ACHN (cell line): ENCODE results near the gene TMEM185B.
A peak's percentile ranks its signal among the peaks of the same experiment; 100 is the strongest.
"Not testable (repeated sequence)": the region's sequence is repeated elsewhere in the genome, so short reads cannot be mapped to it uniquely, and the experiment has no call there.

Experiments used
- DNase-seq: peaks from one replicate; pipeline ENCODE4 v3.0.0-alpha.2; 2015
- in situ Hi-C: cut with HindIII; loops from 2 replicates; pipeline ENCODE4 v1.10.0; 2017; ENCODE audit warnings: low sequenced_read_pairs, low pct_ligation_motif_present, low pct_unique_long_range_greater_than_20kb

The TMEM185B gene

DNA sequence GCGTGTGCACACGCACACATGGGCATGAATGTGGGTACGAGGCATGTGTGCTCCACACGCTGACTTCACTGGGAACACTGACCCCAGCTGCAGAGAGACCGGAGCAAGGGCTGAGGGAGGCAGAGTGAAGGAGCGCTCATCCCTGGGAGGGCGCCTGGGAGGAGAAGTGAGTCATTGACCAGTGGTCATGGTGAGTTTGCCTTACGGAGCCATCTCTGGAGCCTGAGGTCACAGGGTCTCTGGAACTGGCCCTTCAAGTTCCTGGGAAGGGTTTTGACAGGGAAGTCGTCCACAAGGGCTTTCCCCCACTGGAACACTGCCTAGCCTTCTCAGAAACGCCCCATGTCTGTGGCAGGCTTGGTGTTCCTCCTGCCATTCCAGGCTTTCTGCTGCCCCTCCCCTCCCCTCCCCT is 14.3 kb upstream of the TMEM185B start:
- in situ Hi-C loops: no loop called here
- DNase-seq: peak; percentile 90

DNA sequence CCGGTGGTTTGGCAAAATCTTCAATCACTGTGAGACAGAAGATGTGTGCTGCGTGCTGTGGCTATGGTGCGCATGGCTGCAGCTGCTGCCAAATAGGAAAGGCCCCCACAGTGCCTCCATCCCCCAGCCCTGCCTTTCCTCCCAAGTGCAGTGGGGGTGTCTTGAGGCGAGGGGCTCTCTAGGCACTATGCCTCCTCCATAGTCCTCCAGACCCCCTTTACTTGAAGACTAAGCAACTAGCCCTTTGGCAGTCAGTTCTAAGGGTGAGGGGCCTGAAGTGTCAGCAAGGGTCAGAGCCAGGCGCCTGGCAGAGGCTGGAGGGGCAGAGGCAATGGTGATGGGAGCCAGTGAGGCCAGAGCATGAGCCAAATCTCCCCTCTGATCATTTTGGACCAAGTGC is 13.6 kb upstream of the TMEM185B start:
- in situ Hi-C loops: no loop called here
- no peak for DNase-seq

DNA sequence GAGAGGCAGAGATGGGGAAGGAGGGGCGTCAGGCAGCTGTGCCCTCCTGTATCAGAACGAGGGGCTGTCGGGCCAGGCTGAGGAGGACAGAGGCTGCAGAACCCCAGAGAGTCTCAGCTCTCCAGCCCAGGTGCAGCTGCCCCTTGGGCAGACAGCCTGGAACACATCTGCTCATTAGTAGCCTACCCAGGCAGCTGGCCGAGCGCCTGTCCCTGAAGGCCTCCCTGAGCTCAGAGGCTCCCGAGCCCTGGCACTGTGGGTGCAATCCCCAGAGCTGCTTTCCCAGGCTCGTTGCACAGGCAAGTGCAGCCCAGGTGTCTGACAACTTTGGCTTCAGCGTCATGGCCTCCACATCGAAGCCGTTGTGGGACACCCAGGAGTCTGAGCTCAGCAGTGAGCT is 13.1 kb upstream of the TMEM185B start:
- in situ Hi-C loops: no loop called here

DNA sequence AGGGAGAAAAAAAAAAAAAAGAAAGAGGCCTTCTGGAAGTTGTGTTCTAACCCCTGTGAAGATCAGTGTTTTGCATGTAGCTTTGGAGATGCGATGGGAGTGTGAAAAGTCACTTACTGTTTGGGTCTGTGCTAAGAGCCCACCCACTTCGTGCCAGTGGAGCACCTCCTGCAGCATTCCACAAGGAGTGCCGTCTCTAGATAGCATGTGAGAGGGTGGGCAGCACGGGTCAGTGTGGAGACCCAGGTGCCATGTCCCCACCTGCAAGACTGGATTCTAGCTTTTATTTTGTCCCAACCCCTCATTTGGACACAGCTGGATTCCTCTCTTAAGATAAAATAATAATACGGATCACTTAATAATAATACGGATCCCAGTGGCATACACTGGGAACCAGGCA is 12.5 kb upstream of the TMEM185B start:
- in situ Hi-C loops: no loop called here
- no peak for DNase-seq

More for the DNA sequence above, 13.1 kb upstream of the TMEM185B start:
- DNase-seq: no peak

DNA sequence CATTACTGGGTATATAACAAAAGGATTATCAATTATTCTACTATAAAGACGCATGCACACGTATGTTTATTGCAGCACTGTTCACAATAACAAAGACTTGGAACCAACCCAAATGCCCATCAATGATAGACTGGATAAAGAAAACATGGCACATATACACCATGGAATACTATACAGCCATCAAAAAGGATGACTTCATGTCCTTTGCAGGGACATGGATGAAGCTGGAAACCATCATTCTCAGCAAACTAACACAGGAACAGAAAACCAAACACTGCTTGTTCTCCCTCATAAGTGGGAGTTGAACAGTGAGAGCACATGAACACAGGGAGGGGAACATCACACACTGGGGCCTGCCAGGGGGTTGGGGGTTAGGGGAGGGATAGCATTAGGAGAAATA is 12.0 kb upstream of the TMEM185B start:
- in situ Hi-C loops, DNase-seq: not testable (repeated sequence)

DNA sequence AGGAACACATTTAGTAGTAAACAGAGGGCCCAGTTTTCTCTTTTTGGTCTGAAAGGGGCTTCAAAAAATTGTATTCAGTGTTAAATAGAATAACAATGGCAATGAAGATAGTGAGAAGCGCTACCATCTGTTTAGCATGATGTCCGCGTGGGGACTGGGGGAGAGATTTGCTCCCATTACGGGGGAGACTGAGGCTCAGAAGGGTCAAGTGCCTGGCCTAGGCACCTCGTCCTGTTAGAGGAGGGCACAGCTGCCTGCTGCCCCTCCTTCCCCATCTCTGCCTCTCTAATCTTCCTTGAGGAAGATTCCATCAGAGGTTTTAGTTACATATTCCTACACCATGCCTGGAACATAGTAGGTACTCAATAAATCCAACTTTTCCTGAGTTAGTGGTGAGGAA is 10.1 kb upstream of the TMEM185B start:
- in situ Hi-C loops: no loop called here

DNA sequence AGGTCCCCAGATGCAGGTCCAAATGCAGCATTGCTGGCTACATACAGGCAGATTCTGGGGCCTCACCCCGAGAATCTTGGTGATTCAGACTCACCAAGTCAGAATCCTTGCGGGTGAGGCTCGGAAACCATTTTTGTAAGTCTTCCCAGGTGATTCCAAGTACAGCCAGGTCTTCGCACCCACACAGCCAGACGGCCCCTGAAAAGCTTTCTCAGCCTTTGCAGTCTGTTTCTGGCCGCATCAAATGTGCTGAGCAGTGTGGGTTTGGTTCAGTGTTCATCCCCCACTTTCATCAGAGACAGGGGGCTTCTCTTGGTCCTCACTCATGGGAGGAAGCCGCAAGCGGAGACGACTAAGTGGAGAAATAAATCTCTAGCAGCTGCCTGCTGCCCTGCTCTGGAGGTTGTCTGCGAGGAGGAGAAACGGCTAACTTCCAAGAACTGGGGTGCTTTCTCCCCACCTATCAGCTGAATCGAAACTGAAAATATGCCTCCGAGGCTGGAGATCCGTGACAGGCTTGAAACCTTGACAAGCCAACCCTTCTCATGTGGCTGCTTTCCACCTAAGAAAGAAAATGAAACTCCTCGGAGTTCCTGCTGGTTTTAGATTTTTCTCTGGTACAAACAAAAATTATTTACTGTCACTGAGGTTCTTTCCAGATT is 8.9 kb upstream of the TMEM185B start:
- DNase-seq: peak; percentile 58
- in situ Hi-C loops: no loop called here

More for the DNA sequence above, 10.1 kb upstream of the TMEM185B start:
- no peak for DNase-seq

DNA sequence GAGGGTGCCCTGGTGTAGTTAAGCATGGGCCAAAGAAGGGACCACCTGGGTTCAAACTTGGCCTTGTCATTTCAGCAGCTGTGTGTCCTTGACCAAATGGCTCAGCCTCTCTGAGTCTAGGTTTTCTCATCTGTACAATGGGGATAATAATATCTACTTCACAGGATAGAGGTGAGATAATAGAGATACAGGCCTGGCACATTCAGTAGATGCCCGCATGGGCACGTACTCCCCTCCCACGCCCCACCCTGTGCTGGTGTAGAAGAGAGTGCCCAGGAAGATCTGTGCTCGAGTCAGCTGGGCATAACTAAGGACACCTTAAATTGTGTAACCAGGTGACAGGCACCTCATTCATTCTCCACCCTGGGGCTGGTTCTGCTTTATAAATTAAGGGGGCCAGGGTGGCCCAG is 8.4 kb upstream of the TMEM185B start:
- no peak for DNase-seq
- in situ Hi-C loops: no loop called here

DNA sequence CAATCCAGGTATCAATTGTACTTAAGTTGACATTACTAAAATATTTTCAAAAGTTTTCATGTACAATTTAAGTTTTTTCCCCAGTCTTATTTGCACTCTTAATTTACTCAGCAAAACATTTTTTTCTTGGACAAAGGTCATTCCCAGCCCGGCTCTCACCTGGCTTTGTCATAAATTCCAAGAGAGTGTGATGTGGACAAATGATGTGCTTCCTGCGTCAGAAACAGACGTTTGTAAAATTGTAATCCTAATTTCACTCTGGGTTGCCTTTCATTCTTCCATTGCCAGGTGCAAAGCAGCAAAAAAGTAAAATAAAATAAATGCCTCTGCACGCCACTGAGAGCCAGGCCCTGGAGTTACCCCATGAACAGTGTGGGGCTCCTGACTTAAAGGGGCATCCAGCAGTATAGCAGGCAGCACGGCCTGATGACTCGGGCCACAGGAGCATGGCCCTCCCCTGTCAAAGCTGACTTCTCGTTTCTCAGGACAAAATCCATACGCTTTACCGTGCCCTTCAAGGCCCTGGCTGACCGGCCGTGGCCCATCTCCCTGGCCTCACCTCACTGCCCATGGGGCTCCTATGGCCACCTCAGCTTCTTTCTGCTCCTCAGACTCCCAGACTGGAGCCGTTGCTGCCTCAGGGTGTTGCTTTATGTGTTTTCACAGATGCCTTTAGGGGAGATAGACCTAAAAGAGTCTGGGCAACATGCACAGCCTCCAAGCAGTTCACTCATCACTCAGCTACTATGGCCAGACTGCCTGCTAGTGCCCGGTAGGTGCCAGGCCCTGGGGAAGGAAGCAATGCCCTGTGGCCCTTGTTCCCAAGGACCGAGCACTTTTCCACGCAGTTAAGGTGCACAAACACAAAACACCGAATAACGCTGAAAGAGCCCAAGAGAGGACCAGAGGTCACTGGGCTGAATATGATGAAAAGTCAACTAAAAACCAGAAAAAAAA is 7.6 kb upstream of the TMEM185B start:
- in situ Hi-C loops: no loop called here
- no peak for DNase-seq

DNA sequence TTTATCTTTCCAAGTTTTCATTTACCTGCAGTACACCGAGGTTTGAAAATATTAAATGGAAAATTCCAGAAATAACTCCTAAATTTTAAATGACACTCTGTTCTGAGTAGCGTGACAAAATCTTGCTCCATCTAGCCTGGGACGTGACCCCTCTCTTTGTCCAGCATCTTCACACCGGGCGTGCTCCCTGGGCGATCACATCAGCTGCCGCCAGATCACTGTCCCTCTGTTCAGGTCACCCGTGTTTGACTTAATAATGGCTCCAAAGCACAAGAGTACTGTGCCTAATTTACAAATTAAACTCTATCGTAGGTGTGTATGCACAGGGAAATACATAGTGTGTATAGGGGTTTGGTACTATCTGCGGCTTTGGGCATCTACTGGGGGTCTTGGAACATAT is 6.1 kb upstream of the TMEM185B start:
- in situ Hi-C loops: no loop called here
- no peak for DNase-seq

DNA sequence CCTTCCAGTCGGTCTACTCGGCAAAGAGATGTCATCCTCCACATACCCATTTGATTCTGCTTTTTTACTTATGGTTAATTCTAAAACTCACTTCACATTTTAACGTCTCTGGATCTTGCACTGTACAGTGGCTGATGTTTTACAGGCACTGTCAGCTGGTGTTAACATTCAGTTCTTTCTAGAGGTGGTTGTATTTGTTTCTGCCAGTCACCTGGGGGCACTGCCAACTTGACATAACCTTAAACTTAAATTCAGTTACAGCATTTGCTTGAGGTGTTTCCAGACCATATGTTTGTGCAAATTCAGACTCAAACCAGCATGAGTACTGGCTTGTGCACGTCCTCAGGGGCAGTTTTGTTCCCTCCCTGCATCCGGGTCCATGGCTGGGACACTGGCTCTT is 5.3 kb upstream of the TMEM185B start:
- in situ Hi-C loops: no loop called here

DNA sequence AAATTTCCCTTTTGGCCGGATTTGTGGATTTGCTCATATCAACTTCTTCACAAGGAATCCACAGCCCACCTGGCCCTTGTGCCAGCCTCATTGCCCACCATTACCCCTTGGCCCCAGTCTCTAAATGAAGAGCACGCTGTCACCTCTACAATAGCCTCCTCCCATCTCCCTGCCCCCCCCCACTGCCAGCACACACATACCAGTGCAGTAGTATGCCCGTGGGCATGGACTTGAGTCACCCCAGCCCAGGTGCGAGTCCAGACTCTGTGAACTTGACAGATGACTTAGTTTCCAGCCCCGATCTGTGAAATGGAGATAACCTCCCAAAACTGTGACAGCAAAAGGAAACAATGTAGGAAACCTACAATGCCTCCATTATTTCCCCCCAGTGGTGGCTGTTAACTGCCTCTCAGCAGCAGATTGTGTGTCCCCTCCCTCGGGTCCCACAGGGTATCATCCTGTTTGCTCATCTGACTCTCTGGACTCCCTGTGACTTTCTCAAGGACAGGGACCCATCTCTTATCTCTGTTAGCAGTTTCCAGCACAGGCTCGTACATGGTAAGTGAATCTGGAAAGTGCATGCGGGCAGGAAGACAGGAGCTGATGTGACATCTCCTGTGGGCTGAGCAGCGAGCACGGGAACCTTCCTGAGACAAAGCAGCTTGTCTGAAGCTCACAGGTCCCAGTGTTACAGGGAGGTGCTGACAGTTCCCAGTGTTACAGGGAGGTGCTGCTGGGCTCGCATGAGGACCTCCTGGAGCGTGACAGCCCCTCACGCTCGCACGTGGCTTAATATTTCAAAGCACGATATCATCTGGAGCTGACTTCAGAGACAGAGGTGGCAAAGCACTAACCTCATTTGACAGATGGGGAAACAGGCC is 4.2 kb upstream of the TMEM185B start:
- DNase-seq: no peak
- in situ Hi-C loops: no loop called here

More for the DNA sequence above, 5.3 kb upstream of the TMEM185B start:
- DNase-seq: peak; percentile 23

DNA sequence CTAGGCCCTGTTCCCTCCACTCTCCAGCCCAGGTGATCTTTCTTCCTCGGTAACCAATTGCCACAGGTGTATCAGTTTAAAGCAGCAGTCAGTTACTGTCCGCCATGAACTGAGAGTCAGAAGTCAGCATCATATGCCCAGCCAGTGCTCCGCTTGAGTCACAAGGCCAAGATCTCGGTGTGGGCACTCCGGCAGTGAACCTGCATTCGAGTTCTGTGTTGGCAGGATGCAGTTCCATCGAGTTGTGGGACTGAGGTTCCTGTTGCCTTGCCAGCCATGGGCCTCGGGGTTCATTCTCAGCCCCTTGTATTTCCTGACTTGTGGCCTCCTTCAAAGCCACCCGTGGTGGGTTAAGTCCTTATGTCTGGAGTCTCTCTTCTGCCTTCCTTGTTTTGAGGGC is 3.1 kb upstream of the TMEM185B start:
- in situ Hi-C loops: no loop called here

DNA sequence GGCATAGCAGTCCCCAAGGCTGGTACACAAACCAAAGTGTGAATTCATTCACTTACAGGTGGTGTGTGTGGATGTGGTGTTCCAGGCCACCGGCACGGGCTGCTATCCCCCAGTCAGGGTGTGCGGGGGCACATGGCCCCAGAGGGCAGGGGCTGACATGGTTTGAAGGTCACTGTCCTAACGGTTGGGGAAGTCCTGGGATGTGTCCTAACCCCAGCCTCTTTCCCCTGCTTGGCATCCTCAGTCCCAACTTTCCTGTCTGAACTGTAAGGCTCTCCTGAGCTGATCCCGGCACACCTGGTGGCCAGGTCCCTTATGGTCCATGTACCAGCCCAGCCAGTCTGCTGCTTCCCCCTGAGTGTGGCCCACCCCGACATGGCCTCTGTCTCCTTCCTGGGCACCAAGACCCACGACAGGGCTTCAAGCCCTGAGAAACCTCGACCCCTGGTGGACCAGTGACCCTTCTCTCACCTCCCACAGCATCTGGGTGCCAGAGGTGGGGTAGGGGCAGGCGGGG is 2.4 kb upstream of the TMEM185B start:
- no peak for DNase-seq
- in situ Hi-C loops: no loop called here

More for the DNA sequence above, 3.1 kb upstream of the TMEM185B start:
- DNase-seq: no peak

DNA sequence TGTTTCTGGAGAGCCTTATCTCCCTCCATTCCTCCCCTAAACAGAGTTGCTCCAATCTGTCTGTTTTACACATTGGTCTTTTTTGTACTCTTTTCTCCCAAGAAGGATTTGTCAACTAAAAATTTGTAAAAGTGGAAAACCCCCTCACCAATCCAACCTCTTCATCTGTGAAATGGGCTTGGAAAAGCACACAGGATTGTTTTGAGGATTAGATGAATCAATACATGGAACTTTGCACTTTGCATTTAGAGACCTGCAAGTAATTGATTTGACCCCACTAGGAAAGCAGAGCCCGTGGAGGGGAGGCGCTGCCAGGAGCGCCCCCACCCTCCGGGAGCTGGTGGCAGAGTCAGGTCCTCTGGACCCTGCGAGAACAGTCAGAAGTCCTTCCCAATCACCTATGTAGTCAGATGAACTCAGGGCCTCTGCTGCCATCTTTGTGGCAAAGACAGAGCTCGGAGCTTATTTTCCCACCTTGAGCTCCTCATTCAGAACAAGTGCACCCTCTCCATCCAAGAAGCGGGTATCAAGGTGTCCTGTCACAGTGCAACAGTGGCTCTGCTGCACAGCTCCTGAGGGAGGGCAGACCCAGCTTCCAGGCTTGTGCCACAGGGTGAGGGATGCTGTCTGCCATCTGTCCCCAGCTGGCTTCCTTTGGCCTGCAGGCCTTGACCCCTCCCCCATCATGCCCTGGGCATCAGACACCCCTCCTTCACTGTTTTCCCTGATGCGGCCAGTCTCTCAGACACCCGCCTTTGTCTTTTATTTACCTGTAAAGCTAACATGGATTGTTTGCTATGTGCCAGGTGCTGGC is 1.7 kb upstream of the TMEM185B start:
- no peak for DNase-seq
- in situ Hi-C loops: no loop called here

DNA sequence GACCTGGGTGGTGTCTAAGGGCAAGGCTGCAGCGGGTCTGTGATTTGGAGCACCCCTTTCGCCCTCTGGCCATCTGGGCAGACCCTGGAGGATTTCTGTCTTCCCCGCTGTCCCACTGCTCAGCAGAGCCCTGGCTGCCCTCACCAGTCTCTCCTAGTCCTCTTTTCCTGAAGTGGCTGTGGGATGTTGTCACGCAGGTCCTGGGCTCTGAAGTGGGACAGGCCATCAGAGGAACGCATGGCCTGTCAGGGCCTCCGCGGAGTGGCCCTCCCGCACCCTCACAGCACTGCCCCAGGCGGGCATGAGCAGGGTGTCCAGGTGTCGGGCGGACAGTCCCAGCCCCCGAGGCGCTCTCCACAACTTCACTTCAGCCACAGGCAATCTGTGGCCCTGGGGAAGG is 1.1 kb upstream of the TMEM185B start:
- no peak for DNase-seq
- in situ Hi-C loops: no loop called here

DNA sequence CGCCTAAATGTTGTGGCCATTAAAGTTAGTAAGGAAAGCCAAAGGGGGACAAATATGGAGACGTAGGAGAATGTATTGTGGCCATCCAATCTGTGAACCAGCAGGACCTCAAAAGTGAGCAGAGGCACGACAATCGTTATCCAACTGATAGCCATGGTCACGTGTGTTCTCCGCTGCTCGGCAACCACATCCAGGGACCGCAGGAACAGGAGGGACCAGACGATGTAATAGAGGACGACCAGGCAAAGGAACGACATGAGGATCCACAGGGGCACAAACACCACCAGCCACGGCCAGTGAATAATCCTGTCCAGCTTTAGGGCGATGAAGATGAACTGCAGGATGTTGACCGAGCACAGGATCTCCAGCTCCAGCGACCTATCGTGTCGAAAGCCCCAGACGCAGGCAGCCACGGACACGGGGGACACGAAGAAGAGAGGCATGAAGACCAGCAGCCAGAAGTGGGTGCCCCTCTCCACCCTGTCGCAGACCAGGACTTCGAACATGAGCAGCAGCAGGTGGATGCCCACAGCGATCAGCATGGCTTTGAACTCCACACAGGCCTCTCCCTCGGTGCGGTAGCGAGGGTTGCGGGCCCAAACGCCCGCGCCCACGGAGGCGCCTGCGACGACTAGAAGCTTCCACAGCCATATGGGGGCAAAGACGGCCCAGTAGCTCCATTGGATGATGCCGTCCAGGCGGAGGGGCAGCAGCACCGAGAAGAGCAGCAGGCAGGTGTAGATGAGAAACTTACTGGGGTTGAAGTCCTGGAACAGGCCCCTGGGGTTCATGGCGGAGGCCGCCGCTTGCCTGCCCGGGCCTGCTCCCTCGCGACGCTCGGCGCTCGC is 790 bp downstream of the TMEM185B start:
- in situ Hi-C loops: no loop called here
- no peak for DNase-seq
